ENCODE data around the gene ITIH2.
A peak's percentile ranks its signal among the peaks of the same experiment; 100 is the strongest.
"Not testable (repeated sequence)": the region's sequence is repeated elsewhere in the genome, so short reads cannot be mapped to it uniquely, and the experiment has no call there.

ITIH2 gene

DNA sequence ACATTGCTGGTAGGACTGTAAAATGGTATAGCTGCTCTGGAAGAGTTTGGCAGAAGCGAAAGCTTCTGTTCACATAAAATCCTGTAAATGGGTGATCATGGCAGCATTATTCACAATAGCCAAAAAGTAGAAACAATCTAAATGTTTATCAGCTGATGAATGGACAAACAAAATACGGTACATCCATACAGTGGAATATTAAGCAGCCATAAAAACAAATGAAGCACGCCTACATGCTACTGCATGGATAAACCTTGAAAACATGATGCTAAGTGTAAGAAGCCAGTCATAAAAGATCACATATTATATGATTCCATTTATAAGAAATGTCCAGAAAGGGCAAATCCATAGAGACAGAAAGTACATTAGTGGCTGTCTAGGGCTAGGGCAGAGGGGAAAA, 52.0 kb downstream of the ITIH2 start:
- no peak for DNase-seq

DNA sequence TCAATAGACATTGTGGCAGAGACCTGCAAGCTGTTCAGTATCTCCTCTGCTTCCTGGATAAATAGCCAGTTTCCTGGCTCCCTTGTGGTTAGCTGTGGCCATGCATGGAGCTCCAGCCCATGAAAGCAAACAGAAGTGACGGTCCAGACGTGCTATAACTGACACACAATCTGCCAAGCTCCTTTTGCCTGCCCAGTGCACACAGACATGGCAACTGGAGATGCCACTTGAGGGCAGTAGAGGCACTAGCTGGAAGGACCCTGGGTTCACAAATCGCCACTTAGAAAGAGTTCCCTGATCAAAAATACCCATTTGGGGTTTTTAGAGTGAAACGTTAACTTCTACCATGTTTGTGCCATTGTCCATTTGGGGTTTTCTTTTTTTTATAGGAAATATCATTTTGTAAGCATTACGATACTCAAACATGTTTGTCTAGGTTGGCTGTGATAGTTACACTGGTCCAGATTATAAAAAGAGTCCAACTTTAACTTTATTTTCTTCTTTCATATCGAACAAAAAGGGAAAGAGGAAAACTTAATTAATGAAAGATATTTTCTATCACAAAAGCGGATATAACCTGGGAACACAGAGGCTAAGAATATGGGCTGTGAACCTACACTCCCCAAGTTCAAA, 53.4 kb downstream of the ITIH2 start:
- peak; percentile 31 for DNase-seq

DNA sequence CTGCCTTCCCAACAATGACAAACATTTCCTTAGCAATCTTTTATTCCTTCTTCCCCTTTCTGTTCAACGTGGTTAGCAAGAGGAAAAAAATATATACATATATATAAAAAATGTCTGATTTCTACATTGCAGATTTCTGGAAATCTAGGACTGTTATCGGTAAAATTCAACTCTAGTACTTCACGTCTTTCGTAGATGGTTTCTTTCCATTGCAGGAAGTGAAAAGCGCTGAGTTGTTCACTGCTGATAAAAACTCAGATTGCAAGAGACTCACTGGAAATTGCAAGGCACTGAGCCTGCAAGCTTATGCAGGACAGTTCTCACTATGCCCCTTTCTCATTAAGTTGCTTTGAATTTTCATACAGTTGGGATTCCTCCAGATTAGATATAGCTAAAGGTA, 60.8 kb downstream of the ITIH2 start:
- DNase-seq: no peak

DNA sequence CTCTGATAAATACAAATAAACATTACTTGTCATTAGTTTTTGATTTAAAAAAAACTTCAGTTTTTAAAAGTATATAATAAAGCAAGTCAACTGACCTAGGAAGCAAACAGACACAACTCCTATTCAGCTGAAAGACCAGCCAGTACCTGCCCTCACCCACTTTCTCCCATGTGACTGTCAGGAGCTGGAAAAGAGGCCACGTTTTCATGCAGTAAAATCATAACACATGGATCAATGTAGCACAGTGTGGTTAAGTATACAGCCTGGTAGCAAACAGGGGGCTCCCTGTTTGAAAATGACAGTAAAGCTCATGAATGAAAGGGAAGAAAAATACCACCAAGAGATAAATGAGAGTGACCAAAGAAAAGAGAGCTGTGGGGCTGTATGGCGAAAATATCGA, 63.1 kb downstream of the ITIH2 start:
- no peak for DNase-seq

DNA sequence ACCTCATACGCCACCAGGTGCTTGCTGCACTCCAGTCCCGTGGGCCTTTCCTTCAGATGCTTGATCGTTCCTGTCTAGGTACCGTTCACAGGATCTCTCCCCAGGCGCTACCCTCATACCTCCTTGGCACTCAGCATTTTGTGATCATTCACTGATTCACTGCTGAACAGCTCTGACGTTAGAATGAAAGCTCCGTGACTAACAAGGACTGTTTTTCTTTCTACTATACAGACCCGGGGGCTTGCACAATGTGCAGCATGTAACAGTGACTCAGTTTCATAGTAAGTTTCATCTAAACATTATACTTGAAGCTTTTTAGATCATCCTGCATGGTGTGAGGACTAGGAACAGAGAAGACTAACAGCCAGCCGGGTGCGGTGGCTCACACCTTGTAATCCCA, 64.1 kb downstream of the ITIH2 start:
- DNase-seq: no peak

DNA sequence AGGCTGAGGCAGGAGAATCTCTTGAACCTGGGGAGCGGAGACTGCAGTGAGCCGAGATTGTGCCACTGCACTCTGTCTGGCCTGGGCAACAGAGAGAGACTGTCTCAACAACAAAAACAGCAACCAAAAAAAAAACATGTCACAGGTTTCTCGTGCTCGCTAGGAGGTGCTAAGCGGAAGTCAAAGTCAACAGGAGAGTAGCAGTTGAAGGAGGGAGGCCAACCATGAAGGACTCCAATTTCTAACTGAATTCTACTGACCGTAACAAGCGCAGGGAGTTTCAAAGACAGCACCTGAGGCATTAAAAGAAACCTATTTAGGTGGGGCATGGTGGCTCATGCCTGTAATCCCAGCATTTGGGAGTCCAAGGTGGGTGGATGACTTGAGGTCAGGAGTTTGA, 65.3 kb downstream of the ITIH2 start:
- no peak for DNase-seq

DNA sequence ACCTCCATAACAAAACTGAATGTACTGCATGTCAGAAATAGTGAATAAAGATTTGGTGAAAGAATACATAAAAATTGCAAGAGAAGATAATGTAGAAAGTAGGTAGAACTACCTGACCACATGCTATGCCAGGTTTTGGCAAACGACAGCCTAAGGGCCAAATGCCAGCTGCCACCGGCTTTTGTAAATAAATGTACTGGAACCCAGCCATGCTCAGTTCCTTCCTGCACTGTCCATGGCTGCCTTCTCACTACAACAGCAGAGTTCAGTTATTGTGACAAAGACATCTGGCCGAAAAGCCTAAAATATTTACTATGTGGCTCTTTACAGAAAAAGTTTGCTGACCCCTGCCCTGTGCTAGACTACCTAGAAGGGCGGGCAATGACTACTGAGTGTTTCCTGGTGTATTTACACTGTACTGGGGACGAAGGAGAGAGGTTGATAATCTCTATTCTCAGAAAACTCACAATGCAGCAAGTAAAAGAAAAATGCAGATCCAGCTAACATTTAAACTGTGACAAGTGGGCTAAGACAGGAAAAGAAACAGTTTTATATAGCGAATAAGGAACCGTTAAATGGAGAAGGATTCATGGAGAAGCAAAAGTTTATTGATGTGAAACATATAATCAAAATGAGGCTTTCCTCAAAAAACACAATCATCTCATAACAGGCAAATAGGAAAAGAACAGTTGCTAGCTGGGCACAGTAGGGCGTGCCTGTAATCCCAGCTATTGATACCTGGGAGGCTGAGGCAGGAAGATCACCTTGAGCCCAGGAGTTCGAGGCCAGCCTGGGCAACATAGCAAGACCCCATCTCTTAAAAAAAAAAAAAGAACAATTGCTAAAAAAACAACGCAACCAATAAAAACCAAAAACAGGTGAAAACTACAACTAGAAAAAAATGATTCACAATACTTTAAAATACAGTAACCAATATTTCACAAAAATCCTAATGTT, 71.0 kb downstream of the ITIH2 start:
- DNase-seq: no peak

DNA sequence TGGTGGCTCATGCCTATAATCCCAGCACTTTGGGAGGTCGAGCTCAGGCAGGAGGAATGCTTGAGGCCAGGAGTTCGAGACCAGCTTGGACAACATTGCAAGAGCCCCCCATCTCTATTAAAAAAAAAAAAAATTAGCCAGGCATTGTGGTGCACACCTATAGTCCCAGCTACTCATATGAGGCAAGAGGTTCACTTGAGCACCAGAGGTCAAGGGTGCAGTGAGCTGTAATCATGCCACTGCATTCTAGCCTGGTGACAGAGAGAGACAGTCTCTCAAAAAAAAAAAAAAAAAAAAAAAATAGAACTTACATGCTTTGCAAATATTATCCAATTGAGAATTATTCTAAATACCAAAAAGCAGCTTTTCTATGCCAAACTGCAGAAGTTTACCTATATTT, 73.7 kb downstream of the ITIH2 start:
- no peak for DNase-seq

DNA sequence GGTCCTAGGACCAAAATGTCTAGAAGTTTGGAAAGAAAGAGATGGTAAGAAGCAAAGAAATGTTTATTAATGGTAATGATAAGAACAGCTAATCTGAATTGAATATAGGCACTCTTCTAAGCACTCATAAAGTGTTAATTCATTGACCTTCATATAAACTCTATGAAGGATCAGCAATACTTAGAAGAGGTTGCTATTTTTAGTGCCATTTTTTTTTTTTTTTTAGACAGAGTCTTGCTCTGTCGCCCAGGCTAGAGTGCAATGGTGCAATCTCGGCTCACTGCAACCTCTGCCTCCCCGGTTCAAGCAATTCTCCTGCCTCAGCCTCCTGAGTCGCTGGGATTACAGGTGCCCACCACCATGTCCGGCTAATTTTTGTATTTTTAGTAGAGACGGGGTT, 79.1 kb downstream of the ITIH2 start:
- DNase-seq: not testable (repeated sequence)

DNA sequence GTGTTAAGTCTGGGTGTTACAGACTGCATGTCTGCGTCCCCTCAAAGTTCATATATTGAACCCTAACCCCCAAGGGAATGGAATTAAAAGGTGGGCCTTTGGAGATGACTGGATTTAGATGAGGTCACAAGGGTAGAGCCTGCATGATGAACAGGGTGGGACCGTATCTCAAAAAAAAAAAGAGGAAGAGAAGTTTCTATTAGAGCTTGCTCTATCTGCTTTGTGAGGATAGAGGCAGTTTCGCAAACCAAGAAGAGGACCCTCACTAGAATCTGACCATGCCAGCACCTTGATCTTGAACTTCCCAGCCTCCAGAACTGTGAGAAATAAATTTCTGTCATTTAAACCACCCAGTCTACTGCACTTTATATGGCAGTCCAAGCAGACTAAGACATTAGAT, 83.3 kb downstream of the ITIH2 start:
- DNase-seq: no peak

DNA sequence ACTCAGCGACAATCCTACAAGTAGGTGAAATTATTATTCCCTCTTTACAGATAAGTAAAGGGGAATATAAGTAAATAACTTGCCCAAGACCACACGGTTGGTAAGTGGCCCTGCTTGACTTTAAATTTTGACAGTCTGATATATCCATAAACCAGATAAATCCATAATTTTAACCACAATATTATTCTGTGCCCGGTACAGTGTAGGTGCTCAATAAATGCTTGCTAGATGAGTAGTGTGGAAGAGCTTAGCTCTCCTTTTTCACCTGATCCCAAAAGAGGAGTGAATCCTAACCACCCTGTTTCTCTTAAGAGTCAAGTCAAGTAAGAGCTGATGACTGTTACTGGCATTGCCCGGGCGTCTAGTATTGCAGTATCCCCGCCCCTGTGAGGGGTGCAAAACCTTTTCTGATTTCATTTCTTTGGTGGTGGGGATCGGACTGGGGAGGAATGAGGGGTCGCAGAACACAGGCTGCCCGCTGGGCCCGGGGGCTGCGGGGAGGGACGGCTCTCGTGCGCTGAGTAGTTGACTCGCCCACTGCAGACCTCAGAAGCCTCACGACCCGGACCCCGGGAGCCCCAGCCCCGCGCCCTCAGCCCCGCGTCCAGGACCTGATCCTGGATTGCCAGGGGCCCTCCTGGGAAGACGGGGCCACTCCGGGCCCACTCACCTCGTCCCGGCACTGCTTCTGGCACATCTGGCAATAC, 84.2 kb downstream of the ITIH2 start:
- peak; percentile 31 for DNase-seq

DNA sequence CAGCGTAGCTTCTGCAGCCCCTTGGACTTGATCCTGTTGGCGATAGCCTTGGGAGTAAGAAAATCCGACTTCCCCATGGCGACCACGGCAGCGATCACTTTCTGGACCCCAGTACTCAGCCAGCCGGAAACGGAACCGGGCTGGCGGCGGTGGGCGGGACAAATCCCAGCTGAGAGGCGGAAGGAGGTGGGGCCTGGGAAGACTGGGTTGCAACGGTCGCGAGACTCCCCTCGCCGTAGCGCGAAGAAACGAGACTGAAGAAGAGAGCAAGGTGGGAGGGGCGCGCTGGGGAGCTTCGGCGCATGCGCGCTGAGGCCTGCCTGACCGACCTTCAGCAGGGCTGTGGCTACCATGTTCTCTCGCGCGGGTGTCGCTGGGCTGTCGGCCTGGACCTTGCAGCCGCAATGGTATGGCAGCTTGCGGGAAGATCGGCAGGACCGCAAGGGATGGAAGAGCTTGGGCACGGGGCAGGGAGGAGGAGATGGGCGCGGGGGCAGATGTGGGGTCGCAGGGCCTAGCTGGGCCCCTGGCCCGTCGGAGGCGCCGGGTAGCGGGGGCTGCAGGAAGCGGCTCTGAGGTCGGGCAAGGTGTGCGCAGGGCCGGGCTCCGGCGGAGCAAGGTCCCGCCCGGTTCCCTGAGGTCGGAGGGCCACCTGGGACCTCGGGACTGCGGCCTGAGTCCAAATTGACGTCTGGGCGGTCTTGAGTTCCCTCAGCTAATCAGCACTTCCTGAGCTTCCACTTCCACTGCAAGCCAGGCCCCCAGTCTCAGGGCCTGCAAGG, 84.9 kb downstream of the ITIH2 start, which contains the start of the genes ATP5F1C and KIN:
TSS of gene ATP5F1C (plus strand) at position 321 of the 782 bp plus-strand sequence. CDS start at position 352, 31 bp downstream.
TSS of gene KIN (minus strand) at position 137 of the 782 bp plus-strand sequence. CDS start at position 77, 60 bp downstream.
- peak; percentile 98 for DNase-seq

DNA sequence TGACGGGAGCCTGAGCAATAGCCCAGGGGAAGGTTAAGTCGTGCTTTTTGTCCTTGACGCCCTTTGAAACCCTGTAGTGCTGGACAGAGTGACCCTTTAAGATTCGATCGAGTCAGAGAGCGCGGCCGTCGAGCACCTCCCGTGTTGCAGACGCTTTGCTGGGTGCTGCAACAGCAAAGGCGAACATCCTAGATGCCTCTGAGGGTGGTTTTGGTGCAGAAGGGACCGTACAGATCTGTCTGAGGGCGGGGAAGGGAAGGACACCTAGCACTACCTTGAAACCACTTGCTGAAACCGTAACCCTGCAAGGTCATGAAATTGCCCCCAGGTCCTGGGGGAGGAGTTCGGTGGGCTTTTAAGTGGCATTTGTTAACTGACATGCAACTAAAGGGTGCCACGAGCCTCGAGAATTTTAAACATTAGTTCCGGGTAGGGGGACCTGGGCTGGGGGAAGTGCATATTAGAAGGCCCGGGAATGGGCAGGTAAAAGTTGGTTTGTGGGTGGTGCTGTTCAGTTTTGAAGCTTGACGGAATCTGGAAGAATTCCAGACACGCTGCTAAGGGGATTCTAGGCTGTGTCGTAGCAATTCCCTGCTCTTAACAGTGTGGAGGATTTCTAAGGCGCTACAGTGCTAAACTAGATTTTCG, 85.6 kb downstream of the ITIH2 start:
- no peak for DNase-seq

DNA sequence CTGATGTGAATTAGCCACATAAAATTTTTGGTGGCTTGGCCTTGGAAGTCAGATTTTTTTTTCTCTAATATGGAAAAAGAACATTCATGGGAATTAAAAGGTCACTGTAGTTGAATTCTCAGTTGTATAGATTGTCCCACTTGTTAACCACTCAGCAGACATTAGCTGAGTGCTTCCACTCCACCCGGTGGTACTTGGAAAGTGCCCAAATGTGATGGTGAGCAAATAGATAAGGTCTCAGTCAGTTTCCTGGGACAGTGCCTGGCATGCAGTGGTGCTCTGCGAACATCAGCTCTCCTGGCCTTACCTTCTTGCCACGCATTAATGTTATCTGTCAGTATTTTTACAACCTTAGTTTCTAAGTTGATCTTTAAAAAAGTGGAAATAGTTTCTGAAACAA, 86.3 kb downstream of the ITIH2 start:
- DNase-seq: no peak

DNA sequence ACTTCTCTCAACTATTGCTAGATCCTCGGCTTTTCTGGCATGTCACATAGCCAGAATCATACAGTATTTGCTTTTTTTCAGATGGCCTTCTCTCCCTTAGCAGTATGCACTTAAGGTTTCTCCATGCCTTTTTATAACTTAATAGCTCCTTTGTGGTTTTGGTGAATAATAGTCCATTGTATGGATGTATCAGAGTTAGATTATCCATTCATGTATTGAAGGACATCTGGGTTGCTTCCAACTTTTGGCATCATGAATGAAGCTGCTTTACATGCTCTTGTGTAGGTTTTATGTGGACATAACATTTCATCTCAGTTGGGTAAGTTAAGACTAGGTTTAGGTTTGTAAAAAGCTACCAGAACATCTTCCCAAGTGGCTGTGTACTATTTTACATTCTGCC, 89.4 kb downstream of the ITIH2 start:
- DNase-seq: no peak

DNA sequence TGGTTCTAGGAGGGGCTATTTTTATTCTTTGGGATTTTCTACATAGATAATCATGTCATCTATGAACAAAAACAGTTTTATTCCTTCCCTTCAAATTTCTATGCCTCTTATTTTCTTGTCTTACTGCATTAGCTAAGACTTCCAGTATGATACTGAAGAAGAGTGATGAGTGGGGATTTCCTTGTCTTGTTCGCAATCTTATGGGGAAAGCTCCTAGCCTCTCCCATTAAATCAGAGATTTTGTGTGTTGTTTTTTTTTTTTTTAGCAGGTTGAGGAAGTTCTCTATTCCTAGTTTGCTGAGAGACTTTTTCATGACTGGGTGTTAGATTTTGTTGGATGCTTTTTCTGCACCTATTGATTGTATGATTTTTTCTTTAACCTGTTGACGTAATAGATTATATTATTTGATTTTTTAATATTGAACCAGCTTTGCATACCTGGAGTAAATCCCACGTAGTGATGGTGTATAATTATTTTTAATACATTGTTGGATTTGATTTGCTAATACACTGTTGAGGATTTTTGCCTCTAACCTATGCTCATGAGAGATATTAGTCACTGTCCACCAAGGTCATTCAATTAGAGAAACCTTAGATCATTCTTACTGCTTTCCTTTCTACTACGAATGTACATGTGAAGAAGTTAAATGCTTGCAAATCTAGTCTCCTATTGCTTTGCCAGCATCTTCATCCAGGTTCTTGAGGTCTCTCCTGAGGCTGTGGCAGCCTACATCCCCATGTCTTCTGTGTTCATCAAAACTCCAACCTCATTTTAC, 91.3 kb downstream of the ITIH2 start:
- DNase-seq: no peak

DNA sequence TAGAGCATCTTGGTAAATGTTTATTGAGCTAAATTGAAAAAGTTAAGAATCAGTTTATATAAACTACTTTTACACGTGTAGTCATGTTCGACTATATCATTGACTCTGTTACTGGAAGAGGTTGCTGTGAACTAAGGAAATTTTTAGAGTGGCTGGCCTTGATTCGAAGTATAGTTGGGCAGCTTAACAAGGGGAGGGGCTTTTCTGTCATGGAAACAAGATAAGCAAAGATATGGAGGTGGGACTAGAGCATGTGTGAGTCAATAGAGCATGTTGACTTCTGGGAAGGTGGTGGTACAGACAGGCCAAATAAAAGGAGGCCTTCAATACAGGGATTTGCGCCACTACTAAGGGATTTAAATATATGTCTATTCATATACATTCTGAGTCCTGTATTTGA, 92.5 kb downstream of the ITIH2 start:
- no peak for DNase-seq

DNA sequence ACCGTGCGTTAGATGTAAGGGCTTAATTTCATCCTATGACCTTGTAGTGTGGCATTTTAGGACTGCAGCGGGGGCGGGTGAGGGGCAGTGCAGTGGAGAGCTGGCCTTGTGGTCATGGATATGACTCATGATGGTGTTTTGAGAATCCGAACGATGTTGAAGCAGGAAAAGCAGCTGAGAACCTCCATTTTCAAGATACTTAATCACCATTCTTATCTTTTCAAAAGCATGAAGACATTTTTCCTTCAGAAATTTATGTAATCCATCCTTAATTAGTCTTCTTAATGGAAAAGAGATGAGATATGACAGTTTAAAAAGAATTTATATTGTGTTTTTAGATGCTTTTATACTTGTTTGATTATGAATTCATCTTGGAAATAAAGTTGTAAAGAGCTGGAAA, 94.5 kb downstream of the ITIH2 start:
- peak; percentile 35 for DNase-seq
